Left kidney (tissue), 2 donors: ENCODE data around the gene MMP25. TPM values are rescaled to one million over a fixed set of nuclear protein-coding genes. Genes with fewer than 3 reads are reported as not detected.
"Not testable (repeated sequence)": the region's sequence is repeated elsewhere in the genome, so short reads cannot be mapped to it uniquely, and the experiment has no call there.

Experiments used
- DNase-seq: peaks from one replicate; pipeline ENCODE4 v3.0.0-alpha.2; 2013
- polyA plus RNA-seq: library from polyadenylated mRNA; unstranded; fragments of 120-200 nt; gene quantifications from one replicate; pipeline ENCODE4 v1.2.1, GENCODE V29; 2013; ENCODE audit not compliant: insufficient read length

Gene MMP25
- polyA plus RNA-seq, 1 donor = 1.7 TPM

DNA sequence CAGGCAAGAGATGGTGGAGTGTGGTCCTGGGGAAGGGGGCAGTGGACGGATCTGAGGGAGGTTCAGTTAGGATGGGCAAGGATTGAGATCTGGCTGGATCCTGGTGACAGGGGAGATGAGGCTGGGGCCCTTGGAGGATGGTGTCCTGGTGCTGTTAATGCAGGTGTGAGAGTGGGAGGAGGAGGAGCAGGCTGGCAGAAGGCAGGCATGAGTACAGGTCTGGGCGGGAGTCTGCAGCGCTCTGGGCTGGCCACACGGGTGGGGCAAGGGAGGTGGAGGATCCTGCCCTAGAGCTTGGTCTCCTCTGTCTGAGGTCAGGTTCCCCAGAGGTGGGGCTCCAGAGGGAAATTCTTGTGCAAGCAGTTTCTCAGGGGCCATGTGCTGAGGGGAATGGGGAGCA is 25.8 kb downstream of the MMP25 start:
- not testable (repeated sequence) for DNase-seq

DNA sequence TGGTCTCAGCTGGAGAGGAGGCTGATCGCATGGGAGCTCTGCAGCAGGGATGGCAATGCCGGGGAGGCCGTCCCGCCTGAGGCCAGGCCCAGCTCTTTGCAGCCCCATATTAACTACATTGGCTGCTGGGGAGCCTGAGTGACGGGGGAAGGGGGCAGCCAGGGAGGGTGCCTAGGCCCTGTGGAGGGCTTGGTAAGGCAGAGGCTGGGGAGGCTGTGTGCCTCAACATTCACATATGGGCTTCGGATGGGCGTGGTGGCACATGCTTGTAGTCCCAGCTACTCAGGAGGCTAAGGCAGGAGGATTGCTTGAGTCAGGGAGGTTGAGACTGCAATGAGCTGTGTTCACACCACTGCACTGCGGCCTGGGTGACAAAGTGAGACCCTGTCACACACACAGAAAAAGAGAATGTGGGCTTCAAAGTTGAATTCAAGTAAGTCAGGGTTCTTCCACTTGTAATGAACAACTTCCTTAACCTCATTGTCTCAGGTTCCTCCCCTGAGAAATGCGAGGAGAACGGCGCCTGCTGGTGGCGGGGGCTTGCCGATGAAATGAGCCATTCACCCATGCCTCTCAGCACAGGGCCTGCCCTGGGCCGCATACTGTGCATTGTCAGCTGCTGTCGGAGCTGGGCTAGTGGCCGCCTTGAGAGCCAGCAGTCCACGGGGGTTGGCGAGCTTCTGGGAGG is 26.4 kb downstream of the MMP25 start:
- DNase-seq = not testable (repeated sequence)

DNA sequence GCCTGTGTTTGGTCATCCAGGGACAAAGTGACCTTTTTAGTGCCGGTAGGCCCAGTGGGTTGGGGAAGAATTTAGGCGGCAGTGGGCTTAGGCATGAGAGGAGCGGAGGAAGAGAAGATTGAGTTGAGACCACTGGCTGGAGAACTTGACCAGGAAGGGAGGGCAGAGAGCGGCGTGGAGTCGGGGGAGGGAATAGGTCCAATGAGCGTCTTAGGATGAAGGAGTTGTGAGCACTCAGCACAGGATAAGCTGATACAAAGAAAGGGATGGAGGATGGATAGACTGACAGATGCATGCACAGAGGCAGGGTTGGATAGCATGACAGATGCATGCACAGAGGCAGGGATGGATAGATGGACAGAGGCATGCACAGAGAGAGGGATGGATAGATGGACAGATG is 27.1 kb downstream of the MMP25 start:
- no peak for DNase-seq

GRCh38 chr16:3074860-3075522 is 28.6 kb downstream of the MMP25 start:
- no peak for DNase-seq

GRCh38 chr16:3075523-3075915 is 29.2 kb downstream of the MMP25 start:
- no peak for DNase-seq

DNA sequence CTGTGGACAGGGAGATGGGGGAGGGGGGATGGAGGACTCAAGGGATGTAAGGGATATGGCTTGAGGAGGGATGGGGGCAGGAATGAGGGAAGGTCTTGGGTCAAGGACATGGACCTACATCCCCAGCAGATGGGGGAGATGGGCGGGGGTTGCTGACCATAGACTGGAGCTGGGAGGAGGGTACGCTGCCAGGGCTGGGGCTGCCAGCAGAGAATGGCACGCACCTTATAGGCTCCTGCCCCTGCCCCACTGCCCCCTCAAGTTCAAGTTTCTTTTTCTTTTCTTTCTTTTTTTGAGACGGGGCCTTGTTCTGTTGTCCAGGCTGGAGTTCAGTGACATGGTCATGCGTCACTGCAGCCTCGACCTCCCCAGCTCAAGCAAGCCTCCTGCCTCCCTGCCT is 29.6 kb downstream of the MMP25 start:
- DNase-seq = not testable (repeated sequence)

- DNase-seq = no peak
Observed at GRCh38 chr16:3076577-3076976, 30.2 kb downstream of the MMP25 start.

DNA sequence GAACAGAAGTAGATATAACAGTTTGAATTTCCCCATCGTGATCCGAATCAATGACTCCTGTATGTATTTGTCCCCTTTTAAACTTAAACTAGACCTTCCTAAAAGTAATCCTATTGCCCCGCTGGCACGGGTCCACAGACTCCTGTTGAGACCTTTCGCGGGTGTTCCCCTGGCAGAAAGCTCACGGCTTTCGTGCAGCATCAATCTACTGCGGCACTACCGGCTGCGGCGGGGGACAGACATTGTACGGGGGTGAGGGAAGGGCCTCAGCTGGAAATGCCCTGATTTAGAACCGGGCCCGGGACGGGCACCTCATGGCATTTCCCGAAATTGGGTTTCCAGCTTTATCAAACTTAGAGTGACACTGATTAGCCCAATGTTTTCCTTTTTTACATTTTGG is 33.7 kb downstream of the MMP25 start:
- no peak for DNase-seq

DNA sequence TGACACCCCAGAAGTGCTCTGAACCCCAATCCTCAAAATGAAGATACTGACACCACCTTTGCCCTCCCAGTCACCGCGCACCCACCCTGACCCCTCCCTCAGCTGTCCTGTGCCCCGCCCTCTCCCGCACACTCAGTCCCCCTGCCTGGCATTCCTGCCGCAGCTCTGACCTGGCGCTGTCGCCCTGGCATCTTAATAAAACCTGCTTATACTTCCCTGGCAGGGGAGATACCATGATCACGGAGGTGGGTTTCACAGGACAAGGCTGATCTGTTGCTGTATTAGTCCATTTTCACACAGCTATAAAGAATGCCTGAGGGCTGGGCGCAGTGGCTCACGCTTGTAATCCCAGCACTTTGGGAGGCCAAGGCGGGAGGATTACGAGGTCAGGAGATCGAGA is 35.6 kb downstream of the MMP25 start:
- DNase-seq = not testable (repeated sequence)

DNA sequence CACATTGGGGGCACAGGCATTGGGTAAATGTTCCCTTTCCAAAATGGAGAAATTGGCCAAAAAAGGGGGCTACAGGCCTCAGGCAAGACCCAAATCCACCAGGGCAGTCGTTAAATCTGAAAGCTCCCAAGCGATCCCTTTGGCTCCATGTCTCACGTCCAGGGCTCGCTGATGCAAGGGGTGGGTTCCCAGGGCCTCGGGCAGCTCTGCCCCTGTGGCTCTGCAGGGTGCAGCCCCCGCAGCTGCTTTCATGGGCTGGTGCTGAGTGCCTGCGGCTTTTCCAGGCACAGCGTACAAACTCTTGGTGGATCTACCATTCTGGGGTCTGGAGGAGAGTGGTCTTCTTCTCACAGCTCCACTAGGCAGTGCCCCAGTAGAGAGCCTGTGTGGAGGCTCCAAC is 37.0 kb downstream of the MMP25 start:
- not testable (repeated sequence) for DNase-seq

GRCh38 chr16:3084491-3084890 is 38.1 kb downstream of the MMP25 start:
- DNase-seq = no peak

DNA sequence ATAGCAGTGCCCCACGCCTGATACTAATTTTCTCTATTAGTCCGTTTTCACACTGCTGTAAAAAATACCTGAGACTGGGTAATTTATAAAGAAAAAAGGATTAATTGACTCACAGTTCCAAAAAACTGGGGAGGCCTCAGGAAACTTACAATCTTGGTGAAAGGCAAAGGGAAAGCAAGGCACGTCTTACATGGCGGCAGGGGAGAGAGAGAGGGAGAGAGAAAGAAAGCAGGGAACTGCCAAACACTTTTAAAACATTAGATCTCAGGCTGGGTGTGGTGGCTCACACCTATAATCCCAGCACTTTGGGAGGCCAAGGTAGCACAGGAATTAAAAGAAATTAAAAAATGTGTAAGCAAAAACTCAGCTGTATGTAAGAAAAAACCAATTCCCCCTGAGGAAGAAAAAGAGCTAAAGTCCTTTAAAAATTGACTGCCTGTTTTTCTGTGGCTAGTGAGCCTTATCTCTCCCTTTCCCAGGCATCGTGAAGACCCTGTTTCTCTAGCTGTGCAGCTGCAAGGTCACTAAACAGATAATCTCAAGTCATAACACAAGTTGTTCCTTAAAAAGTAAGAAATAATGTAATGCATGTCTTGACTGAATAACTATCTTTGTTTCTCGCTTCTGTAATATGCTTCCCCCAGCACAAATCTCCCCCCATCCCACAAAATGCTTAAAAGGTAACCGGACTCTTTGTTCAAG is 38.8 kb downstream of the MMP25 start:
- DNase-seq = no peak

- DNase-seq = no peak
Observed at GRCh38 chr16:3085868-3086595, 39.7 kb downstream of the MMP25 start.

GRCh38 chr16:3086596-3087242 is 40.4 kb downstream of the MMP25 start:
- no peak for DNase-seq

- DNase-seq = no peak
Observed at GRCh38 chr16:3087243-3088235, 41.2 kb downstream of the MMP25 start.

DNA sequence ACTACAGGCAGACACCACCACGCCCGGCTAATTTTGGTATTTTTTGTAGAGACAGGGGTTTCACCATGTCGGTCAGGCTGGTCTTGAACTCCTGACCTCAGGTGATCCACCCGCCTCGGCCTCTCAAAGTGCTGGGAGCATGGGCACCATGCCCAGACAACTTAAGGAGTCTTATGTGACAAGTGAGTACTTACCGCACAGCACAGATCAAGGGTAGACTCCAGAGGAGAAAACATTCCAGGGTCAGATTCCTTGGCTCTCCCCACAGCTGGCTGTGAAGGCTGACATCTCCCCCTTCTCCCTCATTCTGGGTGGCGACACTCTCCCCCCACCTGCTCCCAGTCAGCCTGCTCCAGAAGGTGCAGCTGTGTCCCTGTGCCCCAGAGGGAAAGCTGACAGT is 42.1 kb downstream of the MMP25 start:
- DNase-seq = no peak

GRCh38 chr16:3088925-3089716 is 42.8 kb downstream of the MMP25 start:
- no peak for DNase-seq

- DNase-seq = no peak
Observed at GRCh38 chr16:3089717-3090592, 43.6 kb downstream of the MMP25 start.

DNA sequence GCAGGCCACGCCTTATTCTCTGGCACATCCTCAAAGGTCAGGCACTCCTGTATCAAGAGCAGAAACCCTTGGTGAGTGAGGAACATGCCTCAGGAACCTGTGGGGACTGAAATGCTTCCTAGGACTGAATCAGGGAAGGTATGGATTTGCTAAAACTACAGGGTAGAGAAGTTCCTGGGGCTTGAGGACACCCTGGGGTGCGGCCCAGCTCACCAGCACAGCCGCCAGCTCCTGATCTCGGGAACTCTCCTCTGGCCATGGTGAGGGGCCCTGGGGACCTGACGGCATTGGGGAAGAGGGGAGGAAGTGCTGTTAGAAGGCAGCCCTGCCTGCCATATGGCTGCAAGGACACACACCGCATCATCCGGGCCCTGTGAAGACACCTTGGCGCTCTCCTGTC is 45.2 kb downstream of the MMP25 start:
- DNase-seq = no peak
